HTERT RPE-1 (cell line): ENCODE data around the gene ZBTB20.

Experiments used
- in situ Hi-C: fragments of 300-500 bp; cut with MboI; formaldehyde crosslinking; loops from 4 replicates; pipeline ENCODE4 v1.14.3; 2020; ENCODE audit warnings: low sequenced_read_pairs

The ZBTB20 gene

DNA sequence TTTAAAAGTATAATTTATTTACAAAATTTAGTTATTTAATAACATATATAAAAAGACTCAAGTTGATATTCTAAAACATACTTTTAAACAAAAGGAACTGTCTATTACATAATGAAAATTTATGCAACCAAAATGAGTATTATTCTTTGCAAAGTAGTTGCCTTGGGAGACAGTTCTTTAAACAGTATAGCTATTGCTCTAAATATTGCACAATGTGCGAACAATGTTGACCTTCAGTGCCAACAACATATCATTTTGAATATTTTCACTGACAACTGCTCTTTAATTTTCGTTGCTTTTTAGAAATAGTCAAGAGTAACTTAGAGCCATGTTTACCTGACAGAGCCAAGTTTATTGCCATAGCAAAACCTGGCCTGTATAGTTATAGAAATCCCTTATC lies 124.9 kb downstream of the ZBTB20 start:
- in situ Hi-C loops, result no loop called here

DNA sequence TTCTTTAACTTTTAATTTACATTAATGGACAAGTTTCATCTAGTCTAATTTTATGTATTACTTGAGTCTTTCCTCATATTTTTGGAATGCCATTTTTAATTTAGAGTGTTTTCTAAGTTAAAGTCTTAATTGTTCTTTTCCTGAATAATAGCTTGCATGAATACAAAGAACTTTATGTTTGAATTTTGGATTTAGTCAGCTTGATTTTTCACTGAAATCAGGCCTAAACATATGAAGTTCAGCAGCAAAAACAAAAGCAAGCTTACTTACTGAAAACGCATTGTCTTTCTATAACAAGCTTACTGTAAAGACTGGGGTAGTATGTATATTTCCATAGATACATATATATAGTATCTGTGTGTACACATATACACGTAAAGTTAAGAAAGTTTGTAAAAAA lies 126.0 kb downstream of the ZBTB20 start:
- in situ Hi-C loops, result no loop called here

DNA sequence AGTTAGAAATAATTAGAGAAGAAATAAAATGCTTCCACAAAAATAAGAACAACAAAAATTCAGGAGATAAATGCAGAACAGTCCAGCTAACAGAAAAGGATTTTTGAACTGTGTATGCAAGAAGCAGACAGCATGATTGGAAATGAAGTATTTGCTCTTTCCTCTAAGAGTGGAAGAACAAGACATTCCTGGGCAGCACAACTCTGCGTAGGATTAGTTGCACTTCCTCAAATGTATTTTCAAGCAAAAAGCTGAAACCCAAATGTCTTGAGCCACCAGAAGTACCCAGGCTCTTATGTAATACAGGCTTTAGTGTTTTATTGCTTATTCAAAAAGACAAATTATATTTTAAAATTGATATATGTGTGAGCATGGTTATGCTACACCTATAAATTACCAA lies 127.2 kb downstream of the ZBTB20 start:
- in situ Hi-C loops, result no loop called here

DNA sequence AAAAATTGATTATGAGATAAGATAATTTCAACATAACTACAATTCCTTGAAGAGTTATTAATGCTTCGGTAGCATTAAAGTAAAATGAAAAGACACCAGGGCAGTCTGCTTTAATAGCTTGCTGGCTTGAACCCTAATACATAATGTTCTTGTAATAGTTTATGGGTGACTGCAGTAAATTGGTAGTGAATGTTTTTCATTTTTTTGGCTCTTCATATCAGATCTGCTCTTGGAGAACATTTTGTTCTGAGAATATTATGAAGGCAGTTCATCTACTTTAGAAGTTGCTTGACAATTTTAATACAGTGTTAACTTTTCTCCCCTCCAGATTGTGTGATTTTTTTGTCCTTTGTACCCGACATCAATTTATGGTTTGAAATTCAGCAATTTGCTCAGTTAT lies 128.4 kb downstream of the ZBTB20 start:
- in situ Hi-C loops, result no loop called here

DNA sequence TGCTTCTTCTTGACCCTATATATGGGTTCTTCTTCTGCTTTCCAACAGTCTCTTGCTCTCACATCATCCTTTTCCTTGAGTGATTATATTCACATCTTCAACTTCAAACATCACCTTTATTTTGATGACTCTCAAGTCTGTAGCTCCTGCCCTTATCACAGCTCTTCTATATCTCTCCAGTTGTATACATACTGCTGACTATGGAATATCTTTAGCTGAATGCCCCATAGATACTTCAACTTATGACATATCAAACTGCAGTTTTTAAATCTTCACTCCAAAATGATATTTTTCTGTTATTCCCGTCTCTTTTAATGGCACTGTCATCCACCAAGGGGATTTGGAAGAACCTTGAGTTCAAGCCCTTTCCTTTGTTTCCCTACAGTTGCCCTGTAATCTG lies 139.1 kb downstream of the ZBTB20 start:
- in situ Hi-C loops, result no loop called here

DNA sequence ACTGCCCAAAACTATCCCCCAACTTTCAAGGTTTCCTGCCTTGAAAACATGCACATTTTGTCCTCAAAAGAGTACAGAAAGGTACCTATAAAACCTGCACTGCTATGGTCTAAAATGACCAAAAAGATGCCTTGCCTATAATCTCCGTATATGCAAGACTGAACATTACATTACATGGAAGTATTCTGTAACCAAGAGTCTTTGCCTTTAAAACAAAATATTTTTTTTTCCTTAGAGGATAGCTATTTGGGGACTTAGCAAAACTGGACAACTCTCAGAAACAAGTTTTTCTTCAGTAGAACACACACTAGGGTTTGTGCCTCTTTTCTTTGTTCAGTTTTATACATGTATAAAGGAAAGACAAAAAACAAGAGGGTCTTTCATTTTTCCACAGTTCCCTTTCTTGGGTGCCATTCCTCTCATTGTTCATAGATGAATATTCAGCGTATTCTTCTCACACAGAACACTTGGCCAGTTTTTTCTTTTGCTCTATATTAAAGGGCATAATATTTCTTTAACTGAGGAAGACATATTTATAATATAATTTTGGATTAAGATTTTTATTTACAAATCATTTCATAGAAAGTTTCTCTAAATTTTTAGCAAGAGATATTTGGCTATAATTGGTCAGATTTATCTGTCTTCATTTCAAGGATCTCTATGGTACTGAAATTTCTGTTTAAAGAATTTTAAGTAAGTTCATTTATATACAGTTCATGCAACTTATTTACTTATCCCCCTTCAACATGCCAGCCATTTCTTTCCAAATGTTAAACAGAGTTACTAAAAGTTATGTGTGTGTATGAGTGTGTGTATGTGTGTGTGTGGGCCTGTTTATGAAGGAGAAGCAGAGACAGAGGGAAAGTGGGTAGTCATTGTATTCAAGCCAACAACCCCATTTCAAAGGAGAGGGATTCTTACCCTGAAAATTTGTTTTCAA lies 142.6 kb downstream of the ZBTB20 start:
- in situ Hi-C loops, result no loop called here

DNA sequence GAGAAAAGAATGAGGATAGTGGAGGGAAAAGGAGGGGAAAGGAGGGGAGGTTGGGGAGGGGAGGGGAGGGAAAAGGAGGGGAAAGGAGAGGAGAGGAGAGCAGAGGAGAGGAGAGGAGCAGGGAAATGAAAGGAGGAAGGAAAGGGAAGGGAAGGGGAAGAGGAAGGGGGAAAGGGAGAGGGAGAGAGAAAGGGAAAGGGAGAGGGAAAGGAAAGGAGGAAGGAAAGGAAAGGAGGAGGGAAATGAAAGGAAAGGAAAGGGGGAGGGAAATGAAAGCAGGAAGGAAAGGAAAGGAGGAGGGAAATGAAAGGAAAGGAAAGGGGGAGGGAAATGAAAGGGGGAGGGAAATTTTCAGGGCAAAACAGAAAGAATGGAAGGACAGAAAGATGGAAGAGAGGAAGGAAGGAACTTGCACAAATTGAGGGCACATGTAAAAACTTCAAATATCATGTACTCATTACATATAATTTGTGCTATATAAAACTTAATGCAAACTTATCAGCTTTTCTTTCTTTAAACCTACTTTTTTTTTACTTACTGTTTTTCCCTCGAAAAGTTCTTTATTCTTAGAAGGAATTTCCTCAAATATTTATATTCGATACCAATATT lies 148.0 kb downstream of the ZBTB20 start:
- in situ Hi-C loops, result no loop called here

DNA sequence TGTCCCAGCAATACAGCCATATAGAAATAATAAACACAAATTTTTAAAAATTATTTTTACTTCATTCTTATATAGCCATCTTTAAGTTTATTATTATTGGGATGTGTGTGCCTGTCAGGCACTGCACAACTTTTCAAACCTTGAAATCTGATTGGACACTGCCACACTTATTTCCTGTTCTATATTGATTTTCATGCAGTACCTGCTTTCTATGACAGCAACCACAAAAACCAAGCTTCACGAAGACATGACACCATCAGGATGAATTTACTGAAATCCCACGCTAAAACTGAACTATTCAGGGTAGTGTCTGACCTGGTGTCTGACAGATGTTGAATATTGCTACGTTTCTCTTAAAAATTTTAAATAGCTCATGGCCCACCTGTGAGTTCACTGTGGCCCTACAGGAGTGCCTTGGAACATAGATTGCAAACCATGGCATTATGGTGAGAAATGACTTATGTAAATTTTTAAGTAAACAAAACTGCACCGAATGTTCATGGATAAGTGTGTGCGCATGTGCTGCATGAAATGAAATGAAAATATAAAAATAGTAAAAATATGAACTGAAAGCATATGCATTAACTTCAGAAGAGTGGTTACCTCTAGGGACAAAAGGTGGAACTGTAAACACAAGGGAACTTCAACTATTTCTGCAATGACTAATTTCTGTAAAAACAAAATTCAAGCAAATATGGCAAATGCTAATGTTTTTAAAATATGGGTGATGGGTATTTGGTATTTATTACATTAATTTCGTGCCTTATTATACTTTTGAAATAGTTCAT lies 152.3 kb downstream of the ZBTB20 start:
- in situ Hi-C loops, result no loop called here

DNA sequence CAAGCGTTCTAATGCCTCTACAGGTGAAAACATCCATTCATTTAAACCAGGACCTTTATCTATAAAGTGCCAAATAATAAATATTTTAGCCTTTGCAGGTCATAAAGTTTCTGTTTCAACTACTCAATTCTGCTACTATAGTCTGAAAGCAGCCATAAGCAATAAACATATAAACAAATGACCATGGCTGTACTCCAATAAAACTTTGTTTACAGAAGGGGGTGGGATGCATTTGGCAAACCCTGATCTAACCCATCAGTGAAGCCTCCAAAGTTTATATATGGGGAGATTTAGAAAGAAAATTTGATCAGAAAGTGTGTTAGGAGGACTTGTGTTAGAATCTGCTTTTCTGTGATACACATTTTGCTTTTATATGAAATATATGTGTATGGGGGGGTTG lies 161.3 kb downstream of the ZBTB20 start:
- in situ Hi-C loops, result no loop called here

DNA sequence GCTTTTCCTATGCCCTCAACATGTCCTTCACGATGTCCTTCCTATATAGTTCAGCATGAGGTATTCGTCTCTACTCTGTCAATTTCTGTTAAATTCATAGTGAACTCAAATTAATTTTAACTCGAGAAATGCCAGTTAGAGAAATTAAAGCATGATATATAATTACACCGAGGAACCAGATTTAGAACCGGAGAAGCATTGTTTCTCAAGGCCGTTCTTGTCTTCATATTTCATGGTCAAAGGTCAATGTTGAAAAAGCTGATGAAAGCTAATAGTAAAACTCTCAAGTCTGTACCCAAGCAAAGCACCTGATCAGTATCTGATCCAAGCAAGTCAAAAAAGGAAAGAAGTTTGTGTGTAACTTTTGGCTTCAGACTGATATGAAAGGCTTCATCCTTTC lies 163.8 kb downstream of the ZBTB20 start:
- in situ Hi-C loops, result no loop called here

DNA sequence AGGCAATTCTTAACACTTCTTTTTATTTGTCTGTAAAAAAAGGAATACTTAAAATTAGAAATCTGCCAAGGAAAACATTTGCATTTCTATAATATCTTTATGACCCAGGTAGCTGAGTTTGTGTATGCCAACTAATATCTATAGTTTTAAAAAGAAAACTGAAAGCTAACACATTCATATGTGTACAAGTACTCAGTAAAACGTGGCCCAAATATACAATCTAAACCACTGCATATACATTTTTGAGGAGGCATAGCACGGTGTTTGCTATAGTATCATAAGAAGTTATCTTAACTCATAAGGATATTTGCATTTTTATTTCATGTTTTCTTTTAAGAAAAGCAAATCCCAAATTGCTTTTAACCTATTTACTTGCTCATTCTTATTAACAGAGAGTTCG lies 172.7 kb downstream of the ZBTB20 start:
- in situ Hi-C loops, result no loop called here

DNA sequence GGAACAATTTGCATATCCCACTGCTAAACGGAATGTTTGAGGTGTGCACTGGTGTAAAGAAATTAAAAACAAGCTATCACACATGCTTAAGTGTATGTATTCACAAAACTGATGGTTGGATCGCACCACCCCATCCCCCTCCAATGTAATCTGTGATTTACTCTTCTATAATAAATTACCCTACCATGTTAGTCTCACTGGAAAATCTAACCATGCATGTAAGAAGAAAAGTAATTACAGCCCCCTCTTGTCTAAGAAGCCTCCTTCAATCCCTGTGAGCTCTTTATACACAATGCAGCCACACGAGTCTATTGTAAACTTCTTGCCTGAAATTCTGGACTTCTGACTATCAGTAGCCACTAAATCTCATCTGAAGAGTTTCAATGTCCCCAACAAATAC lies 173.6 kb downstream of the ZBTB20 start:
- in situ Hi-C loops, result no loop called here

DNA sequence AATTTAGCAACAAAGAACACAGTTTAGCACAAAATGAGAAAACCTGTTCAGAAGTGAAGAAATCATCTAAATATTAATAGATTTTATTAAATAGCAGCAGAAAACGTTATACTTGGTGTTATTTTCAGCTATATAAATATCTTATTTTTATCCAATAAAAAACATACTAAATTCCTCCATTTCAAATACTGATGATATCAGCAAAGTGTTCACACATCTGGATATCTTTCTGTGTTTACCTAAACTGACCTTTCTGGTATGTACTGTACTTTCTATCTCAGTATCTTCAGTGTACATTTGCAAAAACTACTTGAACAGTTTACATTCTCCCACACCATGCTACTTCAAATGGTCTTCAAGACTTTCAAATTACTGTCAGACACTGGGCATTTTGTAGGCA lies 179.9 kb downstream of the ZBTB20 start:
- in situ Hi-C loops, result no loop called here

DNA sequence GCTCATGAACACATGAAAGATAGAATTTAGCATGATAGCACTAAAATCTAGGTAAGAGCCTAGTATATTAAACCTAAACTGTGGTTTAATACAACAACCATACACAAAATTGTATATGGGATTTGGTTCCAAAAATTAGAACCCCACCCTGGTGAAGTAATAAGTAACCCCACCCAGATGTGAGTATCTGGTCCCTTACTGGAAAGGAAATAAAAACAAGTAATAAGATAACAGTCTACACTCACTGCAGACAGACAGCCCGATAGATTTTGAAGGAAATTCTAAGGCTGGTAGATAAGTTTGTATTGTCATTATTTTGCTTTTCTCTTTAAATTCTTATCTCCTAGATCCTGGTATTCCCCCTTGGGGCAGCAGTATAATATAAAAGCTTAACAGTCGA lies 184.9 kb downstream of the ZBTB20 start:
- in situ Hi-C loops, result no loop called here

DNA sequence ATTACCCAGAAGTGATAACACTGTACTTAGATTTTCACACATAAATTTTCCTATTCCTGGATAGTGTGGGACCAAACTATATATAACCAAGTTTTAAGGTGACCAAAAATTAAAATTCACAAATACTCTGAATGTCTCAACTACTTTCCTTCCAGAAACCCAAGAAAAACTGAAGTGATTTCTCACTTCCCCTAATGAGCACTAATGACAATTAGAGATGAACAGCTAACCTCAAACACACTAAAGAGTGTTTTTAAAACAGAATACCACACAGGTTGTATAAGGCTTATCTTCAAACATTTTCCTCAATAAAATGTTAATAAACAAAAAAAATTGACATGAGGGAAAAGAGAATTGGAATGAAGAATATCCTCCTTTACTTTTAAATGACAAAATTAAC lies 188.2 kb downstream of the ZBTB20 start:
- in situ Hi-C loops, result no loop called here

DNA sequence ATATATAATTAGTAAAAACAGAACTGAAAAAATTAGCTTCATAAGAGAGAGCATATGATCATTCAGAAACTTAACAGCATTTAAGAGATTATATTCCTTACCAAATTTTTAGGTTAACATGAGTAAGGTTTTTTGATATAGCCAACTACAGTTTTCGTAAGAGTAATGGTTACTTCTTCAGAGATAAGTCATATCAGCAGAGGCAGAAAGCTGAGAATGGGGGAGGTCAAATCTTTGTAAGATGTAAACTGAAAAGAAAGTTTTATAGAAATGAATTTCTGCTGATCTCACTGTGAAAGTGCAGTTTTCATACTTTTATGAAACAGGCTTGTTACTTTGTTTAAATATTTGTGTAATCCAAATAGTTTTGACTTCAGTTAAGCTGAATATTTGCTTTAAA lies 193.3 kb downstream of the ZBTB20 start:
- in situ Hi-C loops, result no loop called here

DNA sequence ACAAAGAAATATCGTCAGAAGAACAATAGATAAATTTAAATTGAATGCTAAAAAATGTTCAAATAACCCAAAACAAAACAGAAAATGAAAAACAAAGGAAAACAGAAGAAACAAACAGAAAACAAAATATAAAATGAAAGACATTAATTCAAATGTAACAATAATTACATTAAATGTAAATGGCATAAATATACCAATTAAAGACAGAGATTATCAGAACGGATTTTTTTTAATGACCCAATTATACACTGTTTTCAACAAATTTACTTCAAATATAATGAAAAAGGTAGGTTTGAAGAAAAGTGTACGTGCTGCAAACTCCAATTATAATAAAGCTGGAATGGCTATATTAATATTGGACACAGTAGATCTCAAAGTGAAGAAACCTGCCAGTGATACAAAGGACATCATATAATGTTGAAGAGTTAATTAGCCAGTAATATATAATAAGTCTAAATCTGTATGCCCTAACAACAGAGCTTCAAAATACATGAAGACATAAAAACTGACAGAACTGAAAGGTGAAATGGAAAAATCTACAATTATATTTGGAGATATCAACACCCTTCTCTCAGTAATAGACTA lies 193.8 kb downstream of the ZBTB20 start:
- in situ Hi-C loops, result no loop called here

DNA sequence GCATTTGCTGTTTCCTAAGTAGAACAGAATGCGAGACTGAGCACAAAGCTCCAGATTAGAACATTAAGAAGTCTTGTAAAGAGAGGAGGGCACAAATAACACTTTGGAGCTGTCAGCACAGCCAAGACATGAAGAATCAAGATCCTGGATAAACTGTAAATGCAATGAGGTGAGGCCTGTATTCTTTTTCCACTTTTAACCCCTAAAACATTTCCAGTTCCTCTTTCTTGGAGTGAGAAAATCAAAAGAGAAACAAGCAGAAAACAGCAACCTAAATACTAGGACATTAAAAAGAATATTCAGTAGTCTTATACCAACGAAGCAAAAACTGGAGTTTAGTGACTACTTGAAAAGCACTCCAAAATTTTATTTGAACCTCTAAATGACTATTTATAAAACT lies 204.3 kb downstream of the ZBTB20 start:
- in situ Hi-C loops, result no loop called here

DNA sequence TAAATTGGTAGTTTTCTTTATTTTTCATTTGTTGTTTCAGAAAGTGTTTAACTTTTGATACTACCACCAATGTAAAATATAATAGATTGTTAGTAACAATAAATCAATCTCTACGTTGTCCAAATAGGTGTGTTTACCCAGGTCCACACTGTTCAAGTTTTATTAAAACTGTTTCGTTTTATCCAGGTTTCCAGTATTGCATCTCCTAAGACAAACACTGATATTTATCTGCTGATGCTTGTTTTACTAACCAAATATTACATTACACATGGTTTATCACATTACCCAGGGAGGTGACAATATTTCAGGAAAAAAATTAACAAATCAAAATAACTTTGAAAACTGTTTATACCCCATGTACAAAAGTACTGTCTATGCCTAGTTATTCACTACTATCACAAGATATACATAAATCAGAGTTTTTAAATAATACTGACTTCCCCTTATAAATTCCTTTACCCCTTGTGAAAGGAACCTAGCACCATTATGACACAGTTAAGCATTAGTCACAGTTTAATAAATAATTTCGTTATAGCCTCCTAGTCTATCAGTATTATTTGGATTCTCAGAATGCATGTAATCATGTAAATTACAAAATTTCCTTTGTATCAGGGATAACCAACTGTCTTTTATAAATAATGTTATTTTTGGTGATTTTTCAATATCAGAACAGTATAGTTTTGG lies 205.3 kb downstream of the ZBTB20 start:
- in situ Hi-C loops, result no loop called here

DNA sequence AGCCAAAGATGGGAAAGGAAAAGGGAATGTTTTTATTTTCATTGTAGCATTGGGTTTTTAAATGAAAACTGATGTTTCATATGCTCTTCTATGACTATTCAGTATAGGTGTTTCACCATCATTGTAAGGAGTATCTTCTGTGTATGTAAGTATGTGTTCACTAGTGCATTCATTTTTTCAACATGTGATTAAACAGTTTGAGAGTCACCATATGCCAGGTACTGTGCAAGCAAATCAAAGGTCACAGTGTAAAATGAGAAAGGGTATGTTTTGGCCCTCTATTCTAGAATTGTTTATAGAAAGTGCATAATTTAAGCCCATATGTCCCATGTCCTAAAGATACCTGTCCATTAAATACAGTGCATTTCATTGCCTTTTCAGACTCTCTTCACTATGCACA lies 207.2 kb downstream of the ZBTB20 start:
- in situ Hi-C loops, result no loop called here

DNA sequence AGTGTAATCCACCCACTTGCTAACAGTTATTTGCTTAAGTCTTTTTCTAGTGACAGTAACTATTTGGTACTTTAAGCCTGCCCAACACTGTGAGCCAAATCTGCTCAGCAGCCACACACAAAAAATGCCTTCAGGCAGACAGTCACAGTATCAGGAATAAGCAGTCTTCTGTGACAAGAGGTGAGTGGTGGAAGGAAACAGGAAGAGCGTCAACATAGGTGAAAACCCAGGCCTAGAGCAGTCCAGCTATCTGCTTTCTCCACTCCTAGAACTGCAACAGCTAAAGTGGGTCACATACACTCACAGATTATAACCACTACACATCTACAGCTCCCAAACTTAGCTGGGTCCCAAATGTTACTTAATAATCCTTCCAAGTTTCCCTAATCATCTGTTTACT lies 213.7 kb downstream of the ZBTB20 start:
- in situ Hi-C loops, result no loop called here
